ENCODE results near the gene GPHN. TPM values are rescaled to one million over a fixed set of nuclear protein-coding genes. Genes with fewer than 3 reads are reported as not detected.

GPHN gene
- total RNA-seq, 2 experiments from 2014 or later = 29.8 to 37.5 TPM

DNA sequence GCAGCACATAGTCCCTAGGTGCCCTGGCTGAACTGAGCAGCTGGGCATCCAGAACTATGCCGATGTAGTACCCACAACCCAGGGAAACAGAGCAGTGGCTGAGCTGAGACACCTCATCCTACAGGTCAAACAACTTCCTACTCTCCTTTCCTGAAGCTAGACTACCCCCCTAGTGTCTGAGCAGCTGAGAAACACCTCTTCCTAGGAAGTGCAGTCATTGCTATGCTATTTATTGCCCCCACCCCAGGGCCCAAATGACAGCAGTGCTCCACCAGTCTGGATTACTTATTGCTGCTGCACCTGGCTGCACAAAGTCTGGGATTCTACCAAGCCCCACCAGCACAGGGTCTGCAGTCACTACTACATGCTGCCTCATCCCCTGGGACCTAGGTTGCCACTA, 664.6 kb downstream of the GPHN start:
- Mint-ChIP-seq H3K27me3 (no peaks in the 10 kb centered on the region), H3K9me3 (ENCODE audit: low read depth) (peaks cover 36% of the 10 kb centered on the region), H3K4me3 (no peak overlapping the region), H3K27ac (no peak overlapping the region), H3K36me3 (ENCODE audit: low read depth) (peaks cover 52% of the 10 kb centered on the region), H3K4me1 (no peaks in the 10 kb centered on the region)
- DNase-seq (no peak), ATAC-seq (no peak)
- ChIA-PET POLR2A (no interaction called here), CTCF (interaction anchor here (0.9 kb wide), 1 partner anchor 113 kb away, joined by 4 read pairs; no protein-coding TSS in a partner anchor)
- intact Hi-C loops (cut with DNase I, micrococcal nuclease) = no loop called here

- no peaks in the 10 kb centered on the region for H3K27me3 Mint-ChIP-seq
- DNase-seq (no peak), ATAC-seq (no peak)
- no peaks in the 10 kb centered on the region for H3K4me1 Mint-ChIP-seq
- peaks cover 61% of the 10 kb centered on the region for H3K36me3 Mint-ChIP-seq (ENCODE audit: low read depth)
- peaks cover 46% of the 10 kb centered on the region for H3K9me3 Mint-ChIP-seq (ENCODE audit: low read depth)
- ChIA-PET POLR2A (interaction anchor here (0.6 kb wide), 1 partner anchor 14 kb away, joined by 3 read pairs; no protein-coding TSS in a partner anchor), CTCF (no interaction called here)
- intact Hi-C loops (cut with DNase I, micrococcal nuclease) = no loop called here
- H3K27ac Mint-ChIP-seq = no peak overlapping the region
- no peak overlapping the region for H3K4me3 Mint-ChIP-seq
Measured at GRCh38 chr14:67173719-67174118, 665.8 kb downstream of the GPHN start.

- intact Hi-C loops (cut with DNase I, micrococcal nuclease) = loop anchor here in 1 of 2 experiments (5.0 kb wide), 1 partner anchor 171 kb away; the partner anchor contains the start of gene ATP6V1D
- ChIA-PET CTCF (interaction anchor here (1.1 to 1.6 kb wide), 2 partner anchors 99 to 162 kb away, joined by 4 to 5 read pairs; no protein-coding TSS in a partner anchor), POLR2A (no interaction called here)
- Mint-ChIP-seq H3K27me3 (no peaks in the 10 kb centered on the region), H3K36me3 (ENCODE audit: low read depth) (peaks cover 5% of the 10 kb centered on the region), H3K4me3 (no peak overlapping the region), H3K27ac (no peak overlapping the region), H3K4me1 (peaks cover 20% of the 10 kb centered on the region), H3K9me3 (ENCODE audit: low read depth) (no peaks in the 10 kb centered on the region)
- ATAC-seq (no peak), DNase-seq (no peak)
Measured at GRCh38 chr14:67186172-67186768, 678.3 kb downstream of the GPHN start.

DNA sequence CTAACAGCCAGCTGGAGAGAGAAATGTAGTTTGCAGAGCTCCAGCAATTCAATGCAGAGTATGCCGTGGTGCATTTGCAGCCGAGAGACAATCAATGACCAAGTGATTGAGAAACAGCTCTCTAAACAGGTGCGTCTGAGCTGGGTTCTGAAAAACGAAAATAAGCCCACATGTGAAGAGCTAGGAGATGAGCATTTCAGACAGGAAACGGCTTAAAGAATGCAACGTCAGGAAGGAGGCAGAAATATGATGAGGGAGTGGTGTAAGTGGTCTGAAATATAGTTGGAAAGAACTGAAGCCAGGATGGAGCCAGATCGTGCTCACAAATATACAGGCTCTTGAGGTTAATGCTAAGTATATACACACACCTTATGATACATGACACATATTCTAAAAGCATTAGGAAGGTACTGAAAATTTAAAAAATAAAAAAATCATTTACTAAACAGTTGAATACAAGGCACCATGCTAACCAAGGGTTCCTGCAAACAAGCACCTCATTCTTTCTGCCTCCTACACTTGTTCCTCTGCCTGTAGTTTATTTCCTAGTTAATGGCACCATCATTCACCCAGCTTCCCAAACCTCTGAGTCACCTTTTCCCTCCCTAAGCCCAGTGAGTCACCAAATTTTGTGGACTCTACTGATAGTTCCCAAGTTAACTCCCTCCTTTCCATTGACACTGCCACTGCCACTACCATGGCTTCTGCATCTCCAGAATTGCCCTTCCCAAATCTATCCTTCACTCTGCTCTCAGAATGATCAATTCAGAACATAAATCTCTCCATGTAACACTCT, 679.0 kb downstream of the GPHN start:
- H3K27me3 Mint-ChIP-seq = no peaks in the 10 kb centered on the region
- ATAC-seq = peak; percentile 40
- peak; percentile 25 for DNase-seq
- ChIA-PET POLR2A (interaction anchor here (0.6 kb wide), 1 partner anchor 13 kb away, joined by 3 read pairs; no protein-coding TSS in a partner anchor), CTCF (interaction anchor here (1.1 to 1.6 kb wide), 2 partner anchors 99 to 161 kb away, joined by 4 to 5 read pairs; no protein-coding TSS in a partner anchor)
- no peak overlapping the region for H3K27ac Mint-ChIP-seq
- intact Hi-C loops (cut with DNase I, micrococcal nuclease) = loop anchor here in 1 of 2 experiments (5.0 kb wide), 1 partner anchor 170 kb away; the partner anchor contains the start of gene ATP6V1D
- no peaks in the 10 kb centered on the region for H3K9me3 Mint-ChIP-seq (ENCODE audit: low read depth)
- peaks cover 2% of the 10 kb centered on the region for H3K36me3 Mint-ChIP-seq (ENCODE audit: low read depth)
- peaks cover 20% of the 10 kb centered on the region for H3K4me1 Mint-ChIP-seq
- H3K4me3 Mint-ChIP-seq = no peak overlapping the region

- Mint-ChIP-seq H3K27me3 (no peaks in the 10 kb centered on the region), H3K27ac (no peak overlapping the region), H3K36me3 (ENCODE audit: low read depth) (peaks cover 2% of the 10 kb centered on the region), H3K9me3 (ENCODE audit: low read depth) (no peaks in the 10 kb centered on the region), H3K4me1 (peaks cover 20% of the 10 kb centered on the region), H3K4me3 (no peak overlapping the region)
- ChIA-PET POLR2A (interaction anchor here (0.6 kb wide), 2 partner anchors 14 to 108 kb away, joined by 3 to 4 read pairs; no protein-coding TSS in a partner anchor), CTCF (no interaction called here)
- intact Hi-C loops (cut with DNase I, micrococcal nuclease) = loop anchor here (2.0 to 5.0 kb wide), 2 partner anchors 53 to 169 kb away; partner anchors contain the start of gene ATP6V1D (in 1 of the 2)
- ATAC-seq (no peak), DNase-seq (no peak)
Measured at GRCh38 chr14:67187826-67188225, 679.9 kb downstream of the GPHN start.

GRCh38 chr14:67188326-67188725, 680.4 kb downstream of the GPHN start:
- Mint-ChIP-seq H3K27ac (no peak overlapping the region), H3K36me3 (ENCODE audit: low read depth) (peaks cover 2% of the 10 kb centered on the region), H3K4me3 (no peak overlapping the region), H3K4me1 (peaks cover 20% of the 10 kb centered on the region), H3K9me3 (ENCODE audit: low read depth) (no peaks in the 10 kb centered on the region), H3K27me3 (no peaks in the 10 kb centered on the region)
- POLR2A ChIA-PET = no interaction called here
- intact Hi-C loops (cut with DNase I, micrococcal nuclease) = loop anchor here (2.0 to 5.0 kb wide), 2 partner anchors 54 to 169 kb away; partner anchors contain the start of gene ATP6V1D (in 1 of the 2)
- ATAC-seq = no peak
- no peak for DNase-seq
- CTCF ChIA-PET = no interaction called here

GRCh38 chr14:67191768-67192290, 683.9 kb downstream of the GPHN start:
- no peaks in the 10 kb centered on the region for H3K9me3 Mint-ChIP-seq (ENCODE audit: low read depth)
- DNase-seq = no peak
- H3K27me3 Mint-ChIP-seq = no peaks in the 10 kb centered on the region
- H3K36me3 Mint-ChIP-seq (ENCODE audit: low read depth) = no peaks in the 10 kb centered on the region
- ChIA-PET POLR2A (no interaction called here), CTCF (interaction anchor here (0.7 to 2.6 kb wide), 4 partner anchors 24 to 198 kb away, joined by 3 to 11 read pairs (median 4); no protein-coding TSS in a partner anchor)
- no peak for ATAC-seq
- H3K4me1 Mint-ChIP-seq = peaks cover 9% of the 10 kb centered on the region
- no peak overlapping the region for H3K4me3 Mint-ChIP-seq
- intact Hi-C loops (cut with DNase I, micrococcal nuclease) = no loop called here
- no peak overlapping the region for H3K27ac Mint-ChIP-seq

DNA sequence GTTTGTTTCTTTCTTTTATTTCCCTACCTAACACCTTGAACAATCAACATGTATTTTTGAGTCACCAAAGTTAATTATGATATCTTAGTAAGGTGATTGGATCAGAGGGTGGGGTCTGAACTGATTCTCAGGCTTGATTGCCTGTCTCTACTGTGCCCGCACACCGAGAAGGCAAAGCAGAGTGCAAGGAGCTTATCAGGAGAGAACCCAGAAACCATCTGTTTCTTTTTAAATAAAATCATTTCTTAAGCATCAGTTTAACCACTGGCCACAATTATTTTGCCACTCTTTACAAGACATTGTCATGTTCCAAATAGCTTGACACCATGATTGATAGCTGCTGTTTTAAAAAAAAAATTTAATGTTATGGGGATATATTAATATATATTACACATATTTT, 684.4 kb downstream of the GPHN start:
- Mint-ChIP-seq H3K27ac (no peak overlapping the region), H3K4me3 (no peak overlapping the region), H3K36me3 (ENCODE audit: low read depth) (no peaks in the 10 kb centered on the region), H3K4me1 (peaks cover 9% of the 10 kb centered on the region), H3K27me3 (no peaks in the 10 kb centered on the region), H3K9me3 (ENCODE audit: low read depth) (no peaks in the 10 kb centered on the region)
- ChIA-PET POLR2A (interaction anchor here (0.7 kb wide), 1 partner anchor 112 kb away, joined by 4 read pairs; no protein-coding TSS in a partner anchor), CTCF (interaction anchor here (1.5 to 2.6 kb wide), 2 partner anchors 25 to 93 kb away, joined by 3 to 11 read pairs; no protein-coding TSS in a partner anchor)
- ATAC-seq (no peak), DNase-seq (no peak)
- intact Hi-C loops (cut with DNase I, micrococcal nuclease) = no loop called here

- intact Hi-C loops (cut with DNase I, micrococcal nuclease) = no loop called here
- ATAC-seq (no peak), DNase-seq (no peak)
- H3K4me3 Mint-ChIP-seq = no peak overlapping the region
- H3K9me3 Mint-ChIP-seq (ENCODE audit: low read depth) = no peaks in the 10 kb centered on the region
- no peak overlapping the region for H3K27ac Mint-ChIP-seq
- CTCF ChIA-PET = no interaction called here
- no peaks in the 10 kb centered on the region for H3K27me3 Mint-ChIP-seq
- POLR2A ChIA-PET = no interaction called here
- no peaks in the 10 kb centered on the region for H3K36me3 Mint-ChIP-seq (ENCODE audit: low read depth)
- H3K4me1 Mint-ChIP-seq = no peaks in the 10 kb centered on the region
Measured at GRCh38 chr14:67195279-67195678, 687.3 kb downstream of the GPHN start.

GRCh38 chr14:67199016-67199415, 691.1 kb downstream of the GPHN start:
- POLR2A ChIA-PET = no interaction called here
- no peak overlapping the region for H3K4me3 Mint-ChIP-seq
- CTCF ChIA-PET = no interaction called here

DNA sequence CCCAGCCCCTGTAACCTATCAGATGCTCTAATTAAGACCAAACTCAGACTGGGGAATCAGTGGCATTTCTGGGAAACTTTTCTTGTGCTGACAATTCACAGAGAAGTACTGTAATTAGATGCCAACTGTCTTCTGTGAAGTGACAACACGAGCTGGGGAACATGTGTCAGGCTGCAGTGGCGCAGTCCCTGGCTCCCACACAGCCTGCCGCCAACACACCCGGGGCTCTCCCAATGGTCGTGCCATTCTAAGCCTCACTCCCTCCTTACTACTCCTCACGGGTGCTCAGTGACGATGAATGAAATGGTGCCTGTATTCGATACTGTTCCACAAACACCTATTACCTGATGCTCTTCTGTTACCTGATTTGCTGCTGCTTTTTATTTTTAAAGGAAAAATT, 699.9 kb downstream of the GPHN start:
- intact Hi-C loops (cut with DNase I, micrococcal nuclease) = no loop called here
- no peaks in the 10 kb centered on the region for H3K36me3 Mint-ChIP-seq (ENCODE audit: low read depth)
- ChIA-PET POLR2A (no interaction called here), CTCF (no interaction called here)
- H3K4me1 Mint-ChIP-seq = no peaks in the 10 kb centered on the region
- DNase-seq (no peak), ATAC-seq (no peak)
- no peaks in the 10 kb centered on the region for H3K27me3 Mint-ChIP-seq
- no peak overlapping the region for H3K27ac Mint-ChIP-seq
- no peak overlapping the region for H3K4me3 Mint-ChIP-seq
- no peaks in the 10 kb centered on the region for H3K9me3 Mint-ChIP-seq (ENCODE audit: low read depth)

More at GRCh38 chr14:67199016-67199415, 691.1 kb downstream of the GPHN start:
- ATAC-seq = no peak
- H3K9me3 Mint-ChIP-seq (ENCODE audit: low read depth) = no peaks in the 10 kb centered on the region
- intact Hi-C loops (cut with DNase I, micrococcal nuclease) = no loop called here
- peaks cover 2% of the 10 kb centered on the region for H3K27me3 Mint-ChIP-seq
- DNase-seq = no peak
- H3K36me3 Mint-ChIP-seq (ENCODE audit: low read depth) = no peaks in the 10 kb centered on the region
- no peaks in the 10 kb centered on the region for H3K4me1 Mint-ChIP-seq
- H3K27ac Mint-ChIP-seq = no peak overlapping the region
